ENCODE measurements around the gene AGBL1.

Gene AGBL1

GRCh38 chr15:86373147-86373546, 293.5 kb downstream of the AGBL1 start:
- H3K36me3 ChIP-seq (ENCODE audit: low read length), result no peaks in the 10 kb centered on the region
- TF ChIP-seq EZH2phosphoT487 (conservative IDR thresholded peaks at IDR 0.05; ENCODE audit: low read length) (no peak), CTCF (IDR thresholded peaks at IDR 0.05; ENCODE audit: insufficient read depth, low read length, poor library complexity, severe bottlenecking) (no peak)
- no peaks in the 10 kb centered on the region for H4K20me1 ChIP-seq (ENCODE audit: low read depth, low read length)
- H2AFZ ChIP-seq (ENCODE audit: low read depth, low read length, severe bottlenecking), result no peak overlapping the region
- H3K9ac ChIP-seq (ENCODE audit: low read length), result no peak overlapping the region
- no peaks in the 10 kb centered on the region for H3F3A ChIP-seq (ENCODE audit: insufficient read depth)
- no peak overlapping the region for H3K27ac ChIP-seq (ENCODE audit: low read depth, low read length)
- no peaks in the 10 kb centered on the region for H3K79me2 ChIP-seq (ENCODE audit: insufficient read depth, low read length)
- H3K9me3 ChIP-seq (ENCODE audit: insufficient read depth, low read length), result no peaks in the 10 kb centered on the region
- no peaks in the 10 kb centered on the region for H3K27me3 ChIP-seq (ENCODE audit: low read length)
- no peak overlapping the region for H3K4me2 ChIP-seq (ENCODE audit: low read depth, low read length, poor library complexity, severe bottlenecking)
- no peaks in the 10 kb centered on the region for H3K9me2 ChIP-seq (replicated peaks; ENCODE audit: insufficient read depth, low read length)
- no peak overlapping the region for H3K4me3 ChIP-seq (ENCODE audit: insufficient read depth, low read length, poor library complexity, severe bottlenecking)

- Histone ChIP-seq H3K9me3 (ENCODE audit: insufficient read depth, low read length) (no peaks in the 10 kb centered on the region), H3K9ac (ENCODE audit: low read length) (no peak overlapping the region), H3K27me3 (ENCODE audit: low read length) (no peaks in the 10 kb centered on the region), H2AFZ (ENCODE audit: low read depth, low read length, severe bottlenecking) (no peak overlapping the region), H3K79me2 (ENCODE audit: insufficient read depth, low read length) (no peaks in the 10 kb centered on the region), H3F3A (ENCODE audit: insufficient read depth) (no peaks in the 10 kb centered on the region), H3K27ac (ENCODE audit: low read depth, low read length) (no peak overlapping the region), H3K4me3 (ENCODE audit: insufficient read depth, low read length, poor library complexity, severe bottlenecking) (no peak overlapping the region), H3K36me3 (ENCODE audit: low read length) (no peaks in the 10 kb centered on the region), H3K4me2 (ENCODE audit: low read depth, low read length, poor library complexity, severe bottlenecking) (no peak overlapping the region), H3K9me2 (replicated peaks; ENCODE audit: insufficient read depth, low read length) (no peaks in the 10 kb centered on the region), H4K20me1 (ENCODE audit: low read depth, low read length) (no peaks in the 10 kb centered on the region)
- no peak for TF ChIP-seq EZH2phosphoT487 (conservative IDR thresholded peaks at IDR 0.05; ENCODE audit: low read length)
- no peak for TF ChIP-seq CTCF (IDR thresholded peaks at IDR 0.05; ENCODE audit: insufficient read depth, low read length, poor library complexity, severe bottlenecking)
Observed at GRCh38 chr15:86375733-86376280, 296.1 kb downstream of the AGBL1 start.

GRCh38 chr15:86377914-86378313, 298.2 kb downstream of the AGBL1 start:
- Histone ChIP-seq H3K4me3 (ENCODE audit: insufficient read depth, low read length, poor library complexity, severe bottlenecking) (no peak overlapping the region), H2AFZ (ENCODE audit: low read depth, low read length, severe bottlenecking) (no peak overlapping the region), H3F3A (ENCODE audit: insufficient read depth) (no peaks in the 10 kb centered on the region), H3K27ac (ENCODE audit: low read depth, low read length) (no peak overlapping the region), H3K9me2 (replicated peaks; ENCODE audit: insufficient read depth, low read length) (no peaks in the 10 kb centered on the region), H3K4me2 (ENCODE audit: low read depth, low read length, poor library complexity, severe bottlenecking) (no peak overlapping the region), H4K20me1 (ENCODE audit: low read depth, low read length) (no peaks in the 10 kb centered on the region), H3K36me3 (ENCODE audit: low read length) (no peaks in the 10 kb centered on the region), H3K9ac (ENCODE audit: low read length) (no peak overlapping the region), H3K79me2 (ENCODE audit: insufficient read depth, low read length) (no peaks in the 10 kb centered on the region), H3K27me3 (ENCODE audit: low read length) (no peaks in the 10 kb centered on the region), H3K9me3 (ENCODE audit: insufficient read depth, low read length) (no peaks in the 10 kb centered on the region)
- TF ChIP-seq EZH2phosphoT487 (conservative IDR thresholded peaks at IDR 0.05; ENCODE audit: low read length) (no peak), CTCF (IDR thresholded peaks at IDR 0.05; ENCODE audit: insufficient read depth, low read length, poor library complexity, severe bottlenecking) (no peak)

Measured in SU-DHL-6 (cell line).